PC-9 (cell line): Measurements from ENCODE around the gene RTP5. TPM values are rescaled to one million over a fixed set of nuclear protein-coding genes. Genes with fewer than 3 reads are reported as not detected.

Source experiments
- BruUV-seq: library from RNA; stranded (reverse); fragments of 400-500 nt; replicated peaks from 2 replicates; lab custom pipeline; 2021; lab: Mats Ljungman, UMichigan
- CTCF ChIA-PET: fragments of 300-600 bp; sonication (Branson Sonifier 250); formaldehyde crosslinking; loops from one replicate; lab custom pipeline; 2022; ENCODE audit warnings: antibody characterized with exemption; lab: Charles Lee
- POLR2A ChIA-PET: fragments of 300-600 bp; sonication (Branson Sonifier 250); formaldehyde crosslinking; loops from one replicate; lab custom pipeline; 2022; ENCODE audit warnings: antibody characterized with exemption; ENCODE audit not compliant: unreplicated experiment; lab: Charles Lee
- DNase-seq, 2 experiments: peaks; one replicate each; pipeline versions ENCODE4 v3.0.0 to v3.0.0-alpha.2; 2015 to 2022; ENCODE audit warnings: mixed read lengths in 1 of 2
- H2AFZ ChIP-seq: fragments of 200-600 bp; sonication (generic); 2 replicates; pipeline ENCODE4 v1.8.1; 2017; ENCODE audit warnings: antibody characterized with exemption
- H3F3A ChIP-seq: fragments of 200-600 bp; sonication (generic); 2 replicates; pipeline ENCODE4 v1.8.1; 2017; ENCODE audit warnings: antibody characterized with exemption, mild to moderate bottlenecking, low read depth; ENCODE audit not compliant: insufficient read depth
- H3K27ac ChIP-seq: fragments of 200-600 bp; sonication (generic); 2 replicates; pipeline ENCODE4 v1.6.1; 2016; ENCODE audit warnings: mixed run types
- H3K27me3 ChIP-seq: fragments of 200-600 bp; sonication (generic); 2 replicates; pipeline ENCODE4 v1.6.1; 2016; ENCODE audit warnings: low read depth, mixed run types; ENCODE audit not compliant: insufficient read depth
- H3K36me3 ChIP-seq: fragments of 200-600 bp; sonication (generic); 2 replicates; pipeline ENCODE4 v1.6.1; 2016; ENCODE audit warnings: low read depth, mixed run types
- H3K4me1 ChIP-seq: fragments of 200-600 bp; sonication (generic); replicated peaks from 2 replicates; pipeline ENCODE4 v1.6.1; 2016; ENCODE audit warnings: mixed run types; ENCODE audit not compliant: insufficient read depth
- H3K4me2 ChIP-seq: fragments of 200-600 bp; sonication (generic); 2 replicates; pipeline ENCODE4 v1.6.1; 2017; ENCODE audit warnings: mixed run types
- H3K4me3 ChIP-seq: fragments of 200-600 bp; sonication (generic); 2 replicates; pipeline ENCODE4 v1.6.1; 2016; ENCODE audit warnings: mixed run types
- H3K79me2 ChIP-seq: fragments of 200-600 bp; sonication (generic); 2 replicates; pipeline ENCODE4 v1.6.1; 2017; ENCODE audit warnings: low read depth, mixed run types
- H3K9me2 ChIP-seq: fragments of 200-600 bp; sonication (generic); 2 replicates; pipeline ENCODE4 v1.8.1; 2017; ENCODE audit warnings: mild to moderate bottlenecking; ENCODE audit not compliant: insufficient read depth
- H3K9me3 ChIP-seq: fragments of 200-600 bp; sonication (generic); 2 replicates; pipeline ENCODE4 v1.8.1; 2016; ENCODE audit warnings: low read depth; ENCODE audit not compliant: insufficient read depth
- H4K20me1 ChIP-seq: fragments of 200-600 bp; sonication (generic); 2 replicates; pipeline ENCODE4 v1.8.1; 2017; ENCODE audit not compliant: insufficient read depth
- CTCF ChIP-seq: fragments of 200-600 bp; sonication (generic); conservative IDR thresholded peaks from 2 replicates; pipeline ENCODE4 v1.6.1; 2017; ENCODE audit warnings: mixed run types, antibody characterized with exemption, mild to moderate bottlenecking, moderate library complexity
- EZH2 ChIP-seq: fragments of 200-600 bp; sonication (generic); IDR thresholded peaks from 2 replicates; pipeline ENCODE4 v1.8.0; 2017; ENCODE audit warnings: antibody characterized with exemption, low read depth
- intact Hi-C: fragments of 100-400 bp; cut with micrococcal nuclease; formaldehyde crosslinking; loops from one replicate; pipeline ENCODE4 v1.10.0; 2022; ENCODE audit not compliant: unreplicated experiment
- total RNA-seq: library from RNA; stranded (reverse); gene quantifications from 2 replicates; pipeline ENCODE4 v1.2.3, GENCODE V29; 2021

Gene RTP5
- total RNA-seq, 1 experiment from 2014 or later: not detected

DNA sequence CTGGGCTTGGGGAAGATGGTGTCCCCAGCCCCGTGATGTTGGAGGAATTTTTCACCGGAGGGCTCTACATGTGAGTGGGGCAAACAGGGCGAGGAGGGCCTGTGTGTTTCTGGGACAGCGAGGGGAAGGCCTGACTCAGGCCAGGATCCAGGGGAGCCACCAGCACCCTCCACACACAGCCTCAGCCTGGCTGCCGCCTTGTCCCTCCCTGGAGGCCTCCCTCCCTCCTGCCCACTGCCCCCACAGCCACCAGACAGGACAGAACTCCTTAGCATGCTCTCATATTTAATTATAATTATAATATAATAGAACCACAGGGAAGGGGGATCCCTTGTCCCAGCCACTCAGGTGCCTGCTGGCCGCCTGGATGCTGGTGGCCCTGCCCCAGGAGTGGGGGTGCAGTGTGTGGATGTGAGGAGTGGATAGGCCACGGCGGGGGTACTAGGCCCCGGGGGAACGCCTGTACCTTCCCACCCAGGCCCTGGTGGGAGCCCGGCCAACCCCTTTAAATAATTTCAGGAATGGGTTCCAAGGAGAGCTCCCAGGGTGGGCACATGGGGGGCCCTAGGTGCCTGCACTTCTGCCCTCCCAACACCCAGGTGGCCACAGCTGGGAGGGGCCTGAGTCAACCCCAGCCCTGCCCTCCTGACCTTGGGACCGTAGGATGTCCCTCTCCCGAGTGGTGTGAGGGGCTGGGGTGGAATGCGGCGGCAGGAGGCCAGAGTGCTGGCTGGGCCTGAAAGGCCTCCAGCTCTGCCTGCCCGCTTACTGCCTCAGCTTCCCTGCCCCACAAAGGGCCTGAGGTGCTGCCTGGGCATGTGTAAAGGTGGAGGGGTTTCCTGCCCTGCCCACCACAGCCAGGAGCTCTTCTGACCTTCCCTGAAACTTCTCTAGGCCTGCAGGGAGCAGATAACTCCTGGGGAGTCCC, 19.6 kb upstream of the RTP5 start:
- Histone ChIP-seq H3K27ac (no peak overlapping the region), H3K36me3 (no peaks in the 10 kb centered on the region), H4K20me1 (no peaks in the 10 kb centered on the region), H3K4me2 (no peak overlapping the region), H3K9me3 (no peaks in the 10 kb centered on the region), H3K9me2 (no peaks in the 10 kb centered on the region), H3K4me3 (no peak overlapping the region), H3K79me2 (no peaks in the 10 kb centered on the region), H3K27me3 (peaks cover 60% of the 10 kb centered on the region), H3F3A (no peaks in the 10 kb centered on the region), H2AFZ (no peak overlapping the region), H3K4me1 (no peaks in the 10 kb centered on the region)
- TF ChIP-seq CTCF (no peak), EZH2 (no peak)
- intact Hi-C loops: no loop called here
- DNase-seq: peak in 1 of 2 experiments; percentile 1
- CTCF ChIA-PET: interaction anchor here (0.6 kb wide), 1 partner anchor 23 kb away, joined by 5 read pairs; no protein-coding TSS in a partner anchor
- POLR2A ChIA-PET: interaction anchor here (0.6 kb wide), 1 partner anchor 61 kb away, joined by 3 read pairs; no protein-coding TSS in a partner anchor
- no TSS peak for BruUV-seq

- no TSS peak for BruUV-seq
- Histone ChIP-seq H2AFZ (no peak overlapping the region), H3K9me2 (no peaks in the 10 kb centered on the region), H3K4me2 (no peak overlapping the region), H3K79me2 (no peaks in the 10 kb centered on the region), H3K27me3 (peaks cover 59% of the 10 kb centered on the region), H3K4me1 (no peaks in the 10 kb centered on the region), H4K20me1 (no peaks in the 10 kb centered on the region), H3K27ac (no peak overlapping the region), H3K4me3 (no peak overlapping the region), H3K9me3 (no peaks in the 10 kb centered on the region), H3K36me3 (no peaks in the 10 kb centered on the region), H3F3A (no peaks in the 10 kb centered on the region)
- DNase-seq: peak in 1 of 2 experiments; percentile 2
- ChIA-PET CTCF (no interaction called here), POLR2A (interaction anchor here (0.6 kb wide), 1 partner anchor 60 kb away, joined by 3 read pairs; no protein-coding TSS in a partner anchor)
- intact Hi-C loops: no loop called here
- TF ChIP-seq EZH2 (no peak), CTCF (no peak)
Measured at GRCh38 chr2:241850544-241851324, 18.8 kb upstream of the RTP5 start.

GRCh38 chr2:241851325-241852115, 18.0 kb upstream of the RTP5 start:
- H3K4me1 ChIP-seq: no peaks in the 10 kb centered on the region
- H3K4me3 ChIP-seq: no peak overlapping the region
- DNase-seq: no peak
- POLR2A ChIA-PET: no interaction called here
- intact Hi-C loops: no loop called here
- H3K27me3 ChIP-seq: peaks cover 59% of the 10 kb centered on the region
- no peaks in the 10 kb centered on the region for H4K20me1 ChIP-seq
- H2AFZ ChIP-seq: no peak overlapping the region
- H3K27ac ChIP-seq: no peak overlapping the region
- no peaks in the 10 kb centered on the region for H3K79me2 ChIP-seq
- H3K9me3 ChIP-seq: no peaks in the 10 kb centered on the region
- no TSS peak for BruUV-seq
- H3K36me3 ChIP-seq: no peaks in the 10 kb centered on the region
- no peak overlapping the region for H3K4me2 ChIP-seq
- CTCF ChIA-PET: no interaction called here
- H3K9me2 ChIP-seq: no peaks in the 10 kb centered on the region
- H3F3A ChIP-seq: no peaks in the 10 kb centered on the region
- TF ChIP-seq CTCF (no peak), EZH2 (no peak)
